Memory B cell (primary cell): ENCODE results near the gene CGNL1.

Experiments used
- ATAC-seq: fragments of 150-1000 bp; cut with Tn5 transposase; 2 replicates; pipeline ENCODE4 v1.10.0; 2021; ENCODE audit warnings: low read depth, mild to moderate bottlenecking, moderate library complexity
- DNase-seq, 2 donors: peaks; one replicate each; pipeline ENCODE4 v3.0.0; 2022; ENCODE audit warnings: low spot score in 2 of 2
- H3K27ac Mint-ChIP-seq: one replicate; pipeline ENCODE4 v1.8.0; 2022; ENCODE audit warnings: mild to moderate bottlenecking, moderate library complexity, mixed read lengths
- H3K27me3 Mint-ChIP-seq: one replicate; pipeline ENCODE4 v1.8.0; 2022; ENCODE audit warnings: mixed read lengths
- H3K36me3 Mint-ChIP-seq: one replicate; pipeline ENCODE4 v1.8.0; 2022; ENCODE audit warnings: mild to moderate bottlenecking, mixed read lengths
- H3K4me1 Mint-ChIP-seq: one replicate; pipeline ENCODE4 v1.8.0; 2022; ENCODE audit warnings: mixed read lengths
- H3K4me3 Mint-ChIP-seq: one replicate; pipeline ENCODE4 v1.8.0; 2022; ENCODE audit warnings: mild to moderate bottlenecking, moderate library complexity, mixed read lengths
- H3K9me3 Mint-ChIP-seq: one replicate; pipeline ENCODE4 v1.8.0; 2022; ENCODE audit warnings: mixed read lengths

CGNL1 gene

GRCh38 chr15:57582090-57582489, 205.8 kb downstream of the CGNL1 start:
- Mint-ChIP-seq H3K4me3 (no peak overlapping the region), H3K4me1 (peaks cover 2% of the 10 kb centered on the region), H3K9me3 (peaks cover 5% of the 10 kb centered on the region), H3K27ac (no peak overlapping the region), H3K36me3 (peaks cover 8% of the 10 kb centered on the region), H3K27me3 (peaks cover 15% of the 10 kb centered on the region)
- no peak for ATAC-seq
- DNase-seq = no peak

- Mint-ChIP-seq H3K36me3 (peaks cover 12% of the 10 kb centered on the region), H3K27ac (no peak overlapping the region), H3K9me3 (peaks cover 8% of the 10 kb centered on the region), H3K4me1 (peaks cover 11% of the 10 kb centered on the region), H3K27me3 (peaks cover 15% of the 10 kb centered on the region), H3K4me3 (no peak overlapping the region)
- DNase-seq (no peak), ATAC-seq (no peak)
These were observed 207.0 kb downstream of the CGNL1 start for GRCh38 chr15:57583282-57583681.

GRCh38 chr15:57583720-57584119, 207.4 kb downstream of the CGNL1 start:
- H3K27ac Mint-ChIP-seq = no peak overlapping the region
- H3K36me3 Mint-ChIP-seq = peaks cover 12% of the 10 kb centered on the region
- ATAC-seq = no peak
- peaks cover 8% of the 10 kb centered on the region for H3K9me3 Mint-ChIP-seq
- H3K4me3 Mint-ChIP-seq = no peak overlapping the region
- peaks cover 11% of the 10 kb centered on the region for H3K4me1 Mint-ChIP-seq
- DNase-seq = no peak
- H3K27me3 Mint-ChIP-seq = peaks cover 15% of the 10 kb centered on the region

GRCh38 chr15:57586661-57587424, 210.5 kb downstream of the CGNL1 start:
- H3K9me3 Mint-ChIP-seq = peaks cover 8% of the 10 kb centered on the region
- H3K27ac Mint-ChIP-seq = peak overlapping the region; percentile 90
- H3K4me3 Mint-ChIP-seq = peak overlapping the region; percentile 45
- peaks cover 24% of the 10 kb centered on the region for H3K4me1 Mint-ChIP-seq
- peaks cover 15% of the 10 kb centered on the region for H3K36me3 Mint-ChIP-seq
- peaks cover 18% of the 10 kb centered on the region for H3K27me3 Mint-ChIP-seq
- DNase-seq (peak in 1 of 2 donors; percentile 41), ATAC-seq (peak; percentile 86)

- peaks cover 24% of the 10 kb centered on the region for H3K4me1 Mint-ChIP-seq
- H3K4me3 Mint-ChIP-seq = no peak overlapping the region
- ATAC-seq = no peak
- DNase-seq = no peak
- no peak overlapping the region for H3K27ac Mint-ChIP-seq
- H3K27me3 Mint-ChIP-seq = peaks cover 14% of the 10 kb centered on the region
- peaks cover 2% of the 10 kb centered on the region for H3K9me3 Mint-ChIP-seq
- peaks cover 7% of the 10 kb centered on the region for H3K36me3 Mint-ChIP-seq
These were observed 213.0 kb downstream of the CGNL1 start for GRCh38 chr15:57589281-57589680.

GRCh38 chr15:57589754-57590153, 213.4 kb downstream of the CGNL1 start:
- ATAC-seq (no peak), DNase-seq (no peak)
- Mint-ChIP-seq H3K9me3 (peaks cover 2% of the 10 kb centered on the region), H3K4me1 (peaks cover 24% of the 10 kb centered on the region), H3K4me3 (no peak overlapping the region), H3K27ac (no peak overlapping the region), H3K36me3 (peaks cover 7% of the 10 kb centered on the region), H3K27me3 (peaks cover 14% of the 10 kb centered on the region)

GRCh38 chr15:57591237-57591821, 215.0 kb downstream of the CGNL1 start:
- no peak for ATAC-seq
- peaks cover 7% of the 10 kb centered on the region for H3K36me3 Mint-ChIP-seq
- peak overlapping the region; percentile 79 for H3K4me3 Mint-ChIP-seq
- peaks cover 24% of the 10 kb centered on the region for H3K4me1 Mint-ChIP-seq
- H3K27me3 Mint-ChIP-seq = peaks cover 14% of the 10 kb centered on the region
- peak in 1 of 2 donors; percentile 46 for DNase-seq
- H3K27ac Mint-ChIP-seq = no peak overlapping the region
- peaks cover 2% of the 10 kb centered on the region for H3K9me3 Mint-ChIP-seq

- Mint-ChIP-seq H3K27me3 (peaks cover 14% of the 10 kb centered on the region), H3K4me1 (peaks cover 23% of the 10 kb centered on the region), H3K9me3 (peaks cover 2% of the 10 kb centered on the region), H3K4me3 (peak within 1 kb of the TSS; percentile 79), H3K36me3 (peaks cover 7% of the 10 kb centered on the region), H3K27ac (no peak within 1 kb of the TSS)
- DNase-seq (peak in 1 of 2 donors; percentile 41), ATAC-seq (peak; percentile 69)
These were observed 215.6 kb downstream of the CGNL1 start, which contains the start of gene MYZAP for GRCh38 chr15:57591822-57592367. Gene MYZAP, plus strand, starts transcription at chr15:57591904. Its CDS starts 131 bp downstream, at chr15:57592035.

GRCh38 chr15:57592426-57592825, 216.1 kb downstream of the CGNL1 start:
- Mint-ChIP-seq H3K4me1 (peaks cover 19% of the 10 kb centered on the region), H3K36me3 (peaks cover 6% of the 10 kb centered on the region), H3K4me3 (peak overlapping the region; percentile 47), H3K27me3 (peaks cover 14% of the 10 kb centered on the region), H3K27ac (no peak overlapping the region), H3K9me3 (peaks cover 2% of the 10 kb centered on the region)
- DNase-seq = no peak
- ATAC-seq = no peak

- ATAC-seq (no peak), DNase-seq (no peak)
- H3K9me3 Mint-ChIP-seq = no peaks in the 10 kb centered on the region
- no peak overlapping the region for H3K27ac Mint-ChIP-seq
- peaks cover 14% of the 10 kb centered on the region for H3K27me3 Mint-ChIP-seq
- H3K4me1 Mint-ChIP-seq = peaks cover 14% of the 10 kb centered on the region
- peak overlapping the region; percentile 47 for H3K4me3 Mint-ChIP-seq
- peaks cover 2% of the 10 kb centered on the region for H3K36me3 Mint-ChIP-seq
These were observed 216.6 kb downstream of the CGNL1 start for GRCh38 chr15:57592836-57593420.

GRCh38 chr15:57594479-57594878, 218.2 kb downstream of the CGNL1 start:
- ATAC-seq (no peak), DNase-seq (no peak)
- peaks cover 14% of the 10 kb centered on the region for H3K27me3 Mint-ChIP-seq
- no peaks in the 10 kb centered on the region for H3K9me3 Mint-ChIP-seq
- peaks cover 9% of the 10 kb centered on the region for H3K4me1 Mint-ChIP-seq
- H3K36me3 Mint-ChIP-seq = peaks cover 2% of the 10 kb centered on the region
- H3K27ac Mint-ChIP-seq = no peak overlapping the region
- no peak overlapping the region for H3K4me3 Mint-ChIP-seq

GRCh38 chr15:57595011-57595866, 218.9 kb downstream of the CGNL1 start:
- no peak overlapping the region for H3K4me3 Mint-ChIP-seq
- H3K4me1 Mint-ChIP-seq = peaks cover 8% of the 10 kb centered on the region
- H3K27me3 Mint-ChIP-seq = peaks cover 9% of the 10 kb centered on the region
- no peaks in the 10 kb centered on the region for H3K9me3 Mint-ChIP-seq
- no peak overlapping the region for H3K27ac Mint-ChIP-seq
- no peaks in the 10 kb centered on the region for H3K36me3 Mint-ChIP-seq
- ATAC-seq (no peak), DNase-seq (no peak)

- no peak overlapping the region for H3K4me3 Mint-ChIP-seq
- H3K9me3 Mint-ChIP-seq = no peaks in the 10 kb centered on the region
- H3K36me3 Mint-ChIP-seq = no peaks in the 10 kb centered on the region
- H3K4me1 Mint-ChIP-seq = peaks cover 1% of the 10 kb centered on the region
- peaks cover 5% of the 10 kb centered on the region for H3K27me3 Mint-ChIP-seq
- ATAC-seq = no peak
- no peak for DNase-seq
- no peak overlapping the region for H3K27ac Mint-ChIP-seq
These were observed 220.1 kb downstream of the CGNL1 start for GRCh38 chr15:57596301-57596855.
